Activated CD4-positive, CD25-positive, alpha-beta regulatory T cell treated with anti-CD3 and anti-CD28 coated beads, Interleukin-2, amount 50 U/mL, for 24 hours (primary cell): ENCODE measurements around the gene NAXD.
"Not testable (repeated sequence)": the region's sequence is repeated elsewhere in the genome, so short reads cannot be mapped to it uniquely, and the experiment has no call there.

Experiments used
- ATAC-seq, 2 donors: fragments of 150-1000 bp; cut with Tn5 transposase; one replicate each; pipeline ENCODE4 v1.10.0; 2021; ENCODE audit warnings: mild to moderate bottlenecking in 1 of 2, moderate library complexity in 1 of 2

The NAXD gene

DNA sequence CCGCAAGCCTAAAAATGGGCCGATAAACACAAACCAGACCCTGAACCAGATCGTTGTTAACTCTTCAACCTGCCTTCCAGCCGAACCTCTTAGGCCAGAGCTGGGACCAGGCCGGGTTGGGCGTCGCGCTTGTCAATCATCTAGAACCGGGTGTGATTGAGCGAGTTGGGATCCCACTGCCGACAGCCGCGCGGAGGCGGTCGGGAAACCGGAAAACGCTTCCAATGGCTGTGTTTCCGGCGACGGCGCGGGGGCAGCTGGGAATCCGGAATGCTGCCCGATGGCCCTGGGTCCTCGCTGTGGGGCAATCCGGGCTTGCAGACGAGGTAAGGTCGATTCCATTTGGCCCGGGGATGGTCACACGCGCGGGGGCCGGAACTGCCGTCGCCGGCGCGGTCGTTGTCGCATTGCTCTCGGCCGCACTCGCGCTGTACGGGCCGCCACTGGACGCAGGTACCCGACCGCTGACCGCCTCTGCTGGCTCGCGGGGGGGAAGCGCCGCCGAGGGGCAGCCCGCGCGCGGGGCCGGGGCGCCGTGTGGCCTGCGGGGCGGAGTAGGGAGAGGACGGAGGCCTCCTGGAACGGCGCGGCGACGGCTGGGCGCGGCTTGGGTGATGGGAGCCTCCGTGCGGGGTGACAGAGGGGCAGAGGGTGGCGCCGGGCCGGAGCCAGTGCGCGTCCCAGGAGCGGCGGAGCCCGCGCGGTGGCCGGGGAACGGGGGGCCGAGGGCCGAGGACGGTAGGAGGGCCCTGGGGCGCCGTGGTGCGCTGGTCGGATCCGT, at the start of gene NAXD:
Gene NAXD, plus strand, starts transcription at position 224 of the 781 bp plus-strand sequence. Its CDS starts 57 bp downstream, at position 281.
- ATAC-seq, result peak; percentile 94

DNA sequence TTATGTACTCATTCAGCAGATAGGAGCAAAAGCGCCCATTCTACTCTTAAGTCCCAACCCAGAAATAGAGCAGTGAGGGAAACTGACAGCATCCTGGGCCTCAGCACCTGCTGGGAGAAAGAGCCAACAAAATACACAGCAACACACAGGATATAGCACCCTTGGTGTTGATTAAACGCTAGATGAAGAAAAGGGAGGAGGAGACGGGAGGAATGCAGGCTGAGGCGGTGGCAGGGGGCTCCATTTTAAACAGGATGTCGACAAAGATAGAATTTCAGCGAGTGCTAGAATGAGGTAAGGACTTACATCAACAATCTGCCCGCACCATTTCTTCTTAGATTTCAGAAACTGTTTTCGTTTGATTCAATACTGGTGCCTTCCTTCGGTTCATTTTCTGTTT, 49.2 kb upstream of the NAXD start:
- ATAC-seq, result no peak

DNA sequence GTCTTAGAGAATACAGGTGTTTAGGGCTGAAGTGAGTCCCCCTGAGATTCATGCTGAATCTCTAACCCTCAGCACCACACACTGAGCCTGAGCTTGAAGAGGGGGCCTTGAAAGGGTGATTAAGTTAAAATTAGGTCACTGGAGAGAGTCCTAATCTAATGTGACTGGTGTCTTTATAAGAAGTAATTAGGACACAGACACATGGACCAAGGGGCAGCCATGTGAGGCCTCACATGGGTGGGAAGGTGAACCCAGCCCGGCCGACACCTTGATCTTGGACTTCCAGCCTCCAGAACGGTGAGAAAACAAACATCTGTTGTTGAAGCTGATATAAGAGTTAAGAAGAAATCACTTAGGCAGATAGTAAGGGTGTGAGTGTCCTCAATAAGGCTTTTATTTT, 46.7 kb upstream of the NAXD start:
- no peak for ATAC-seq

DNA sequence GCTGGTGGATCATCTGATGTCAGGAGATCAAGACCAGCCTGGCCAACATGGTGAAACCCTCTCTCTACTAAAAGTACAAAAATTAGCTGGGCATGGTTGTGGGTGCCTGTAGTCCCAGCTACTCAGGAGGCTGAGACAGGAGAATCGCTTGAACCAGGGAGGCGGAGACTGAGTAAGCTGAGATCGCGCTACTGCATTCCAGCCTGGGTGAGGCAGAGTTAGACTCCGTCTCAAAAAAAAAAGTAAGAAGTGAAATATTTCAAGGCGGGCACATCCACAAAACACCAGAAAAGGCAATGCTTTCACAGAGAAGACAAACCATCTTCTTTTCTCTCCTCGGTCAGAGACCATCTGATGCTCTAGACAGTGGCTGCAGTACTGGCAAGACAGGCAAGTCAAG, 45.4 kb upstream of the NAXD start:
- not testable (repeated sequence) for ATAC-seq

DNA sequence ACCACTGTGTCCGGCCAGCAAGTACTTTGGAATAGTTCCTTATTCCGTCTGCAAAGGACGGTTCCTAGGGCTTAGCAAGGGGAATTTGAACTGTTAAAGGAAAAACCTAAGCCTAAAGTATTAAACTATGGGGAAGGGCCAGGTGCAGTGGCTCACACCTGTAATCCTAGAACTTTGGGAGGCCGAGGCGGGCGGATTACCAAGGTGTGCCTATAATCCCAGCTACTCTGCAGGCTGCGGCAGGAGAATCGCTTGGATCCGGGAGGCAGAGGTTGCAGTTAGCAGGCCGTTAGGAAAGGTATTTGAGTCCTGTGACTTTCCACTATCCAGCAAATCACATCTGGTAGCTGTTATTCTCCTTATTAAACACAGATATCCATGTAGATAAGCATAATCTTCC, 44.5 kb upstream of the NAXD start:
- ATAC-seq, result no peak

DNA sequence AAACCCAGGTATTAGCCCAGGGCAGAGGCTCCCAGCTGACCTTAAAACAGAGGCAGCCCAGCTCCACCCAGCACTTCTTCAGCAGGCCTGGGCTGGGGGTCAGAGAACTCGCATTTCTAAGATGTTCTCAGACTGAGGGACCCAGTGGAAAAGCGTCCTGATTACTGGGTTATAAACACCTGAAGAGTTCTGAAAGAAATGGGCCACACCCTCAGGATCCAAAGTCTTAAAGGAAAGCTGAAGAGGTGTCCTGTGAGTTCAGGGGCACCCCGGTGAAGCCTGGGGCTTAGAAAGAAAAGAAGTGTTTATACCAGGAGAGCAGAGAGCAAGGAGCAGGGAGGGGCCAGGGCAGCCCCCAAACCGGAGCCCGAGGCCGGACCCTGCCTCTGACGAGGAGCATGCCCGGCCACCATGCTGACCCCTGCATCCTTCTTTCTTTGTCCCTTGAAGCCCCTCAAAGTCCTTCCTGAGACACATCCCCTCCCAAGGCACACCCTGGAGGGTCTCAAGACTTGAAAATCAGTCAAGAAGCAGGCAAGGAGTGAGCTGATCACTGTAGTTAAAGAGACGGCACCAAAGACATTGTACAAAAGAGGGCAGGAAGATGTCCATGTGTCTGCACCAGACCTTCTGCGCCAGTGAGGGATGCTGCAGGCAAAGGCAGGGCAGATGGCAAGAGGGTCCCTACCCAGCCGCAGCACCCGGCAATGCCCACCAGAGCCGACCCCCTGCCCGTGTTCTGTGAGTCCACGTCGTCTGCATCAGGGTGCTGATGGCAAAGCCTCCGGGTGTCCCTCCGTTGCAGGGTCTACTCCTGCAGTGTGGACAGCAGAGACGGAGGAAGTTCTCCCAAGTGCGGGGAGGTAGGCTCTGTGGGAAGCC, 43.2 kb upstream of the NAXD start:
- ATAC-seq, result no peak

DNA sequence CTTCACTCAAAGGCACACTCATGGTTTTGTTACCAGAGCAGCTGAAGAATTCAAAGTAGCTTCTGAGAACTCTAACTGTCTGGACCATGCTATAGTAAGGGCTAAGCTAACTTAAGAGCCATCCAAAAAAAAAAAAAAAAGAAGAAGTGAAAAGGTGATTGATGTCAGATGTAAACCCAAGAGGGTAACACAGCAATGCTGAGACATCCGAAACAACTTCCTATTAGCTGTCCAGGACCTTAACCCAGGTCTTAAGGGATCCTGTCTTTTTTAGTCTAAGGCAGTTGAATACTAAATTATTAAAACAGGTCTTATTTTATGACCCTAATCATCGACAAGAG, 42.6 kb upstream of the NAXD start:
- ATAC-seq, result no peak

DNA sequence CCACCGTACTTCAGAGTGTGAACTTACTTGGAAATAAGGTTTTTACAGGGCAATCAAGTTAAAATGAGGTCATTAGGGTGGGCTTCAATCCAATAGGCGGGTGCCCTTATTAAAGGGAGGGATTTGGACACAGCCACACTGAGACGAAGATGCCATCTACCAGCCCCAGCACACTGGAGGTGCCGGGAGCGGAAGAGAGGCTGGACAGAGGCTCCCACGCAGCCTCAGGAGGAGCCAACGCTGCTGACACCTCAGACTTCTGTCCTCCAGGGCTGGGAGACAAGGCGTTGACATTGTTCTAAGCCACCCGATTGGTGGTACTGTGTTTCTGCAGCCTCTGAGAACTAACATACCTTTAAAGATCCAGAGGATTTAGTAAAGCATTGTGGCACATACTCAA, 41.2 kb upstream of the NAXD start:
- no peak for ATAC-seq

DNA sequence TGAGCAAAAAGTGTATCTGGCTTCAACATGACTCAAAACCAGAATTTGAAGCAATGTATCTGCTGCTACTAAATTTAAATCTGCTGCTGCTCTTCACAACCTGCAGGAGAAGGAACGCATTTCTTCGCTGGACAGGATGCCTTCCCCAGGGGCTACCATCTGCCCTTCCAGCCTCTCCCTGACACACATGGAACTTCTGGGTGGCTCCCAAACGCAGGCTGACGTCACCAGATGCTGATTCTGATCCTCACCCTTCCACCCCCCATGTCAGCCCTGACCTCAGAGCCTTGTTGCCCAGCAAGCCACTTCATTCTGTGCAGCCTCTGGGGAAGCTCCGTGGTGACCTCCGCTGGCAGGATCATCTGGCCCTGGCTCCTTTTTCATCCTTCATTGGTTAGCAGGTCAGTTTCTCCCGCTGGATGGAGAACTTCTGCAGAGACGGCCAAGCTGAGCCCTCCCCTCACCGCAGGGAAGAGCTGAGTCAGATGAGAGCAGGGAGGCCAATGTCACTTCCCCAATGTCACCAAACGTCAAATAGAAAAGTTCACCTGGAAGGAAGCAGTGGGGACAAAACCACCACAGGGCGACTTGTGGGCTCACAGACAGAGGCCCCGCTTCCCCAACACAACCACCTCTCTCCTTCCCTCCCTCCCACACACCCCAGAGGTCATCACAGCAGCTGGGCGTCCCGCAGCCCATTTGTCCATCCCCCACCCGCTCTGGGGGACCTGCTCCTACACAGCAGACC, 39.8 kb upstream of the NAXD start:
- peak in 1 of 2 donors; percentile 33 for ATAC-seq

DNA sequence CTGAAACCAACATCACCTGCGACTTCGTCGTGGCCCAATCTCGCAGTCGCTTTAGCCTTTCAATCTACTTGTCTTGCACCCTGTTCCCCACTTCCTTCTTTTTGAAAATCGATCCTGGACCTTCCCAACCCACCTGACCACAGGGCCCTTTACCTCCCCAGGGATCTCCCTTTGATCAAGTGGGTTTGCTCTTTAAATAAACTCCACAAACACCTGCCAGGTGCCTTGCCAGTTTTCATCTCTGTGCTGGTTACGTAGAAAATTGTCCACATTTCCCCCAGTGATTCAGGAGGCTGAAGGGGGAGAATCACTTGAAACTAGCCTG, 39.3 kb upstream of the NAXD start:
- no peak for ATAC-seq

DNA sequence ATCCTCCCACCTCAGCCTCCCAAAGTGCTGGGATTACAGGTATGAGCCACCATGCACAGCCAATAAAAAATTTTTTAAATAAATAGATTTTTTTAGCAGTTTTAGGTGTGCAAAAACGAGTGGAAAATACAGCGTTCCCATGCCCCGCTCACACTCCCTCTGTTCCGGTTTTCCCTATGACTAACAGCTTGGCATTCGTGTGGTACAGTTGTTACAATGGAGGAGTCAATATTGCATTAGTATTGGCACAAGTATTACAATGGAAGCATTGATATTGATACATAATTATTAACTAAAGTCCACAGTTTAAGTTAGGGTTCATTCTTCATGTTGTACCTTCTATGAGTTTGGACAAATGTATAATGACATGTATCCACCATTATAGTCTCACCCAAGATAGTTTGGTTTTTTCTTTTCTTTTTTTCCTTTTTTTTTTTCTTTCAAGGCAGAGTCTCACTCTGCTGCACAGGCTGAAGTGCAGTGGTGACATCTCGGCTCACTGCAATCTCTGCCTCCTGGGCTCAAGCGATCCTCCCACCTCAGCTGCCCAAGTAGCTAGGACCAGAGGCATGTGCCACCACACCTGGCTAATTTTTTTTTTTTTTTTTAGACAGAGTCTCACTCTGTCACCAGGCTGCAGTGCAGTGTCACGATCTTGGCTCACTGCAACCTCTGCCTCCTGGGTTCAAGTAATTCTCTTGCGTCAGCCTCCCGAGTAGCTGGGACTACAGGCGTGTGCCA, 38.4 kb upstream of the NAXD start:
- no peak for ATAC-seq

DNA sequence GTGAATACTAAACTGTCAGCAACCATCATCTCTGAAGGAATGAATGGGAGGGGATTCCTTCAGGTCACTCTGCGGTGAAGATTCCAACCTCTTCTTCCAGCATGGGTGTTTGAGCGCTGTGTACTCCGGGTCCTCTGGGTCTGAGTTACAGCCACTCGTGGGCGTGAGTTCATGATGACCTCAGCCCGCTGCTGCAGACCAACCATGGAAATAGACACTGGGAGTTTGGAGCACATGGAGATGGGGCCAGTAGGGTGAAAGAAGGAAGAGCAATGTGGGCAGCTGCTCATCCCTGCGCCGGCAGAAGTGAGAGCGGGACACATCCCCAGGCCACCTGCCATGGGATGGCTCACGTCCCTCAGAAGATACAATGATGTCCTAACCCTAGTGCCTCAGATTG, 37.0 kb upstream of the NAXD start:
- ATAC-seq, result no peak

DNA sequence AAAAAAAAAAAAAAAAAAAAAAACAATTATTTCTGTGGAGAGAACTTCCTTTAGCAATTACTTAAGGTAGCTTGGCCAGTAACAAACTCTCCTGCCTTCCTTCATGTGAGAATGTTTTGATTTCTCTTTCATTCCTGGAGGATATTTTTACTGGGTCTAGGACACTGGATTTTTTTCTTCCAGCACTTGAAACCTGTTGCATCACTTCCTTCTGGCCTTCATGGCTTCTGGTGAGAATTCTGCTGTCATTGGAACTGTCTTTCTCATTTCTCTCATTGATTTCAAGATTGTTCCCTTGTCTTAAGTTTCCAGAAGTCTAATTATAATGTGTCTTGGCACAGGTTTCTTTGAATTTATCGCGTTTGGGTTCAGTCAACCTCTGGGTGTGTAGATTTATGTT, 34.5 kb upstream of the NAXD start:
- no peak for ATAC-seq

DNA sequence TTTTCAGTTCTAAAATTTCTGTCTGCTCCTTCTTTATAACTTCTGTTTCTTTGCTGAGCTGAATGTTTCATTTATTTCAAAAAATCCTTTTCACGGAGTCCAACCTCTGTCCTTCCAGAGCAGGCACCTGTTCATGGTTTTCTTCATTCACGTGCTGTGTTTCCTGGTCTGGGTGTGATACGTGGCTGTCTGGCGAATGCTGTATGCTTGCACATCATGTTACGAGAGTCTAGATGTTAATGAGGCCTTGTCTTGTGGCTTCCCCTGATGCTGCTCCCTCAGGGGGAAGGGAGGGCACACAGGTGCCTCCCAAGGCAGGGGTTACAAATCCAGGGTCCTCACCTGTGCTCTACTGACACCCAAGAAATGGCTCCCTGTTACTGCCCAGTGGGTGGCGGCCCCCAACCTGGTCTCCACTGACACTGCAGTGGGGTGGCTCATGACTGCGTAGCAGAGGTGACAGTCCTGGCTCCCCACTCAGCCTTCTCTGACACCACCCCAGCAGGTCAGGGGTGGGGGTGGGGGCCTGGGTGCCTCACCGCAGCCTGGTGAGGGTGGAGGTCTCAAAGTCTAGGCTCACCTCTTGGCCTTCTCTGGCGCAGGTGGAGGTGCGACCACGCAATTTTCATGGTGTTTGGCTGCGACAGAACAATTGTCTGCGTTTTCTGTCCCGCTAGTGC, 33.7 kb upstream of the NAXD start:
- no peak for ATAC-seq

DNA sequence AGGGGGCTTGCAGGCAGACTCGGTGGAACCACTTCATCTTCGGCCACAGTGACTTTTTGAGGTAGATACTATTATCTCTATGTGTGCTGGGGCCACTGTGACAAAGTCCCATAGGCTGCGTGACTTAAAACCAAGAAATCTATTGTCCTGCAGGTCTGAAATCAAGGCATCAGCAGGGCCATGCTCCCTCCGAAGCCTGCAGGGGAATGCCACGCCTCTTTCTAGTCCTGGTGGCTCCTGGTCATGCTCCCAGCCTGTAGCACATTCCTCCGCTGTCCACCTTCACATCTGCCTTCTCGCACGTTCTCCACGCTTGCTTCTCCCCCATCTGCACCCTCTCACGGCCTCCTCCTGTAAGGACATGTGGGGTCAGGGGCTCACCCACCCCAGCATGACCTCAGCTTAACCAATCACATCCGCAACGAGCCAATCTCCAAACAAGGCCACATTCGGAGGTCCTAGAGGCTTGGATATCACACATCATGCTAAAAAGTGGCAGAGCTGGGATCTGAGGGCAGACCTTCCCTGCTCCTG, 32.9 kb upstream of the NAXD start:
- ATAC-seq, result no peak

DNA sequence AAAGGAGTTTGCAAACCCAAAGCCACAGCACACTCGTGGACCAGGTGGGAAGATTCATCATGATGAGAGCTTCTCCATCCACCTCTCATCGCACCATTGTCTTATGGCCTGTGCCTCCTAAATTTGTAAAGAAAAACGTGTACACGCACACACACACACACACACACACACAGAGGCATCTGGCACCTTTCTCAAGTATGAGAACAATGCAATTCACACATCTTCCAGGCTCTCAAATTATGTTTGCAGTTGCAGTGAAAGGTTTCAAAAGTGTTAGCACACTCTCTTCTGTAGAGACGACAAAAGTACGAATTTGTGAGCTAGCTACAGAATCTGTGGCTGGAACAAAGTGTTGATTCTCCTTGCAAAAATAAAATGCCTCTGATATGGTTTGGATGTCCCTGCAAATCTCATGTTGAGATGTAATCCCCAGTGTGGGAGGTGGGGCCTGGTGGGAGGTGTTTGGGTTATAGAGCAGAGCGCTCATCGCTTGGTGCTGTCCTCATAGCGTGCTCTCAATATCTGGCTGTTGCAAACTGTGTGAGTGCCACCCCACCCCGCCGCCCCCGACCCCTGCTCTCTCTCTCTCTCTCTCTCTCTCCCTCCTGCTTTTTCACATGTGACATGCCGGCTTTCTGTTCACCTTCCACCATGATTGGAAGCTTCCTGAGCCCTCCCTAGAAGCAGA, 32.0 kb upstream of the NAXD start:
- no peak for ATAC-seq

DNA sequence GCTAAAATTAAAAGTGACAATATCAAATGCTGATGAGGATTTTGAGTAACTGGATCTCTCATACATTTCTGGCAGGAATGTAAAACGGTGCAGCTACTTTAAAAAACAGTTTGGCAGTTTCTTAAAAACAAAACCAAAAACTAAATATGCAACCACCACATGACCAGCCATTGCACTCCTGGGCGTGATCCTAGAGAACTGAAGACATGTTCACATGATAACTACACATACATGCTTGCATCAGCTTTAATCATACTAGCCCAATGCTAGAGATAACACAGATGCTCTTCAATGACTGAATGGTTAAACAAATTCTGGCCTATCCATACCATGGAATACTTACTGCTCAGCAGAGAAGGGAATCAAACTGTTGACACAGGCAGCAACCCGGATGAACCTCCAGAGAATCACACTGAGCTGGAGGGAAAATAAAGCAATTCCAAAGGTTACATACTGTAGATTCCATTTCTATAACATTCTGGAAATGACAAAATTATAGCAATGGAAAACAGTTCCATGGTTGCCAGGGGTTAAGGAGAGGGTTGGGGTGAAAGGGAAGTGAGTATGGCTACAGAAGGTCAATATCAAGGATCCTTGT, 25.5 kb upstream of the NAXD start:
- no peak for ATAC-seq

DNA sequence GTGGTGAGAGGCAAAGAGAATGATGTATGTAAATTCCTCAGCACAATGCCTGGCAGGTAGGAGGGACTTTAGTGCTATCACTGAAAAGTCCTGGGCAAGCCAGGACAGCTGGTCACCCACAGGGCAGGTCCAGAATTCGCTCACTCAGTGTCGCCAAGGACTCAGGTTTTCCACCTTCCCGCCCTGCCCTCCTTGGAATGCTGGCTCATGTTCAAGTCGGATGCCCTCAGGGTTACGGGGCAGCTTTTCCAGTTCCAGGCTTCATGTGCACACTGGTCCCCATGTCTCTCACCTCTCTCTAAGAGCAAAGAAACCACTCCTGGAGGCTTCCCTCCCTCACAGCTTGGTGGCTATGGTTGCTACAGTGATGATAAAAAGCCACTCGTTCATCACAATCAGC, 24.8 kb upstream of the NAXD start:
- ATAC-seq, result no peak

DNA sequence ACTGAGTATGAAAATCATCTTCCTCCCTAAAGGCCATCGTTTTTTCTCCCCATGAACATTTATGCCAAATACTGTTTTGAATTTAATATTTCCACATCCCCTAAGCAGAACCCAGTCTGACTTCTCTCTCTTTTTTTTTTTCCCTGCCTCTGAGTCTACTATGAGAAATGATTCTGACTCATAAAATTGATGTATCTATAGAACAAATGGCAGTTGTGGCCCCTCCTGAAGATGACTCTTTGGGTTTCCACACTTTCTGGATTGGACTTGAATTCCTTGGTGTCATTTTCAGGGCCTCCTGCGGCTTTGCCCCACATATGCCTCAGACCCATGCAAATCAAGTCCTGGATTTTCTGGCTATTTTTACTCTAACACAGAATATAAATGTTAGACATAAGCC, 22.7 kb upstream of the NAXD start:
- ATAC-seq, result no peak

DNA sequence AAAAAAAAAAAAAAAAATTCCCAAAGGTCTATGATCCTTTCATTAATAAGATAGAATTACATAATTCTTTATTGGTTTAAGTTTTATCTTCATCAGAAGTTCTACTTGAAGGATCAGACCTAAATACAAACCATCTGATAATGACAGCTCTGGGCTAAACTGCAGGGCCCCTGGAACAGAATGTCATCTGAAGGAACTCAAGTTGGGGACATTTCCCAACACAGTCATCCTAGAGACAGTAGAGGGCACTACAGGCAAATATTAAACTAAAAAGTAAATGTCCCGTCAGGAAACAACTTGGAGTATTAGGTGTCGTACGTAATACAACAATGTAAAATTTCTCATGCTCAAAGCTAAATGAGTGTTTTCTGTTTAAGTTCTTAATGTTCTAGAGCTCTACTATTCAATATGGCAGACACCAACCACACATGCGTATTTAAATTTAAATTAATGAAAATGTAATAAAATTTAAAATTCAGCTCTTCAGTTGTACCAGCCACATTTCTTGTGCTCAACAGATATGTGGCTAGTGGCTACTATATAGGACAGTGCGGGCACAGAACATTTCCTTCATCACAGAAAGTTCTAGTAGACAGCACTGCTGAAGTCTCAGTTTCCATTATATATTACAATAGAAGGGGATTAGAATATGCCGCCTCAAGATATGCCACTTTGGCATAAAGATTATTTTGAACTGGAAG, 21.8 kb upstream of the NAXD start:
- peak; percentile 48 to 78 for ATAC-seq
